AG04449 (cell line): ENCODE results near the gene SP7.
"Not testable (repeated sequence)": the region's sequence is repeated elsewhere in the genome, so short reads cannot be mapped to it uniquely, and the experiment has no call there.

ENCODE experiments used
- CTCF ChIA-PET: fragments of 350-600 bp; formaldehyde crosslinking; extraction: SDS; loops from one replicate; lab custom pipeline; 2021; ENCODE audit warnings: antibody characterized with exemption; lab: Yijun Ruan, JAX
- POLR2A ChIA-PET: fragments of 400-600, 350-600 bp; formaldehyde crosslinking; extraction: SDS; loops from one replicate; lab custom pipeline; 2020; ENCODE audit warnings: antibody characterized with exemption, inconsistent platforms; lab: Yijun Ruan, JAX
- DNase-seq: peaks from one replicate; pipeline ENCODE4 v3.0.0-alpha.2; 2010; ENCODE audit warnings: low read depth, low spot score
- H3K4me3 ChIP-seq: 2 replicates; pipeline ENCODE4 v1.5.1; 2011; ENCODE audit warnings: low read depth, mild to moderate bottlenecking, control low read depth, low read length
- TF ChIP-seq, protein P1 (sequence below): IDR thresholded peaks from one replicate; pipeline ENCODE4 v1.5.1; 2011; ENCODE audit warnings: mild to moderate bottlenecking, moderate library complexity, low read length, control low read depth, inconsistent platforms; ENCODE audit not compliant: insufficient read depth; ENCODE audit errors: missing control alignments

The SP7 gene

DNA sequence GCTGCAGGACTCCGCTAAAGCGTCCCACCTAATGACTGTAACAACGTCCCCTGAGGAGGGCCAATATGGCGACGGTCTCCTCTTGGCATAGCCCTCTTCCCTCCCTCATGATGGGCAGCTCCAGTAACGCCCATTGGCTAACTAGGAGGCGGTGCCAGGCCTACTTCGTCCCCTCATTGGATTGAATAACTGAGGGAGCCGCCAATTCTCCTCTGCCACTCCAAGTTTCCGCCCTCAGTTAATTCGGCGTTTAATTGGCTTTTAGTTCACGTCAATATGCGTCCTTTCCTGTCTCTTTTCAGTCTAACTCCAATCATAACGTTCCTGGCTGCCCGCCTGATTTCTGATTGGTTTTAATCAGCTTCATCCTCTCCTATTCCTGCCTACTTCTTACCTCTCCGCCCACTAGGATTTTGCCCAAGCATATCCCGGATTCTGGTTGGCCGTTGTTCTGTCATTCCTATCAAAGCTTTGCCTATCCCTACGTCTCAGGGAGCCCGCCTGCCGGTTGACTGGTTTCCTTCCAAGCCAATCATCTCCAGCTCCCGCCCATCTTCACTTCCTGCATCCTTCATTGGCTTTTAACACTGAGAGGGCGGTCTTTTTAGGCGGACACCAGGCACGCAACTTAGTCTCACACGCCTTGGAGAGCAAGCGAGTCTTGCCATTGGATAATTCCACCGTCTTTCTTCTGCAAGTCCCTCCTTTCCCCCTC lies 43.4 kb upstream of the SP7 start:
- CTCF ChIA-PET: interaction anchor here (1.0 to 3.0 kb wide), 5 partner anchors 17 to 58 kb away, joined by 3 to 21 read pairs (median 5); partner anchors contain the start of gene AAAS
- peak; percentile 100 for DNase-seq
- POLR2A ChIA-PET: interaction anchor here (1.0 to 1.9 kb wide), 6 partner anchors 14 to 122 kb away, joined by 3 to 5 read pairs (median 4); partner anchors contain the start of genes MYG1, PRR13 and TARBP2
- TF ChIP-seq, protein P1, sequence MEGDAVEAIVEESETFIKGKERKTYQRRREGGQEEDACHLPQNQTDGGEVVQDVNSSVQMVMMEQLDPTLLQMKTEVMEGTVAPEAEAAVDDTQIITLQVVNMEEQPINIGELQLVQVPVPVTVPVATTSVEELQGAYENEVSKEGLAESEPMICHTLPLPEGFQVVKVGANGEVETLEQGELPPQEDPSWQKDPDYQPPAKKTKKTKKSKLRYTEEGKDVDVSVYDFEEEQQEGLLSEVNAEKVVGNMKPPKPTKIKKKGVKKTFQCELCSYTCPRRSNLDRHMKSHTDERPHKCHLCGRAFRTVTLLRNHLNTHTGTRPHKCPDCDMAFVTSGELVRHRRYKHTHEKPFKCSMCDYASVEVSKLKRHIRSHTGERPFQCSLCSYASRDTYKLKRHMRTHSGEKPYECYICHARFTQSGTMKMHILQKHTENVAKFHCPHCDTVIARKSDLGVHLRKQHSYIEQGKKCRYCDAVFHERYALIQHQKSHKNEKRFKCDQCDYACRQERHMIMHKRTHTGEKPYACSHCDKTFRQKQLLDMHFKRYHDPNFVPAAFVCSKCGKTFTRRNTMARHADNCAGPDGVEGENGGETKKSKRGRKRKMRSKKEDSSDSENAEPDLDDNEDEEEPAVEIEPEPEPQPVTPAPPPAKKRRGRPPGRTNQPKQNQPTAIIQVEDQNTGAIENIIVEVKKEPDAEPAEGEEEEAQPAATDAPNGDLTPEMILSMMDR: no peak
- peak overlapping the region; percentile 63 for H3K4me3 ChIP-seq

DNA sequence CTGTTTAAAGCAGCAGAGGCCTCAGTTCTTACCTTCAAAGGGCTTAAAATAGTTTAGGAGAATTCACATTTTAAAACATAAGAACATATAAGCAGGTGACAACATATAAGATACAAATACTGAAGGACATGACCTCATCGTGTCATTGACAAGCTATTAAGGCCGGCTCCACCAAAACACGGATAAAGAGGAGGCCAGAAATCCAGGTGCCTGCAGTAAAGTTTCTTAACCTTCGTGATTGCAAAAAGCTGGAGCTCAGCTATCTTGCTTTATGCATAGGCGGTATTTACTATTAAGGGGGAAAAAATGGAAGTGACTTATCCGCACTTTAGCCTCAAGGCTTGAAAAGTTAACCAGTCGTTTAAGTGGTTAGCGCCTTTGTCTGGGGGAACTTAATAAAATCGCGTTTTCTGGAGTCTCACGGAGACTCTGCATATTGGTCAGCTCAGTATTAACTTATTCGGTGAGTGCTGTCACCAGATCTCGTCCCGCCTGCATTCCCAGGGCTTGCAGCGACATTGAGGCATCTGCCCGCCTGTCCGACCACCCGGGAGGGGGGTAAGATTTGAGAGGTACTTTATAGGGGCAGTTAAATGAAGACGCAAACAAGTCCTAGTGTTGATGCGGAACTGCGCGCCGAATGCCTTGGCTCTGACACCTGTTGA lies 42.7 kb upstream of the SP7 start:
- no peak for DNase-seq
- TF ChIP-seq, protein P1: no peak
- ChIA-PET POLR2A (interaction anchor here (0.6 to 1.9 kb wide), 6 partner anchors 35 to 122 kb away, joined by 3 to 5 read pairs (median 4); partner anchors contain the start of genes MYG1, PRR13 and TARBP2), CTCF (interaction anchor here (0.9 to 3.0 kb wide), 7 partner anchors 26 to 72 kb away, joined by 3 to 21 read pairs (median 4); no protein-coding TSS in a partner anchor)
- H3K4me3 ChIP-seq: peak overlapping the region; percentile 63

DNA sequence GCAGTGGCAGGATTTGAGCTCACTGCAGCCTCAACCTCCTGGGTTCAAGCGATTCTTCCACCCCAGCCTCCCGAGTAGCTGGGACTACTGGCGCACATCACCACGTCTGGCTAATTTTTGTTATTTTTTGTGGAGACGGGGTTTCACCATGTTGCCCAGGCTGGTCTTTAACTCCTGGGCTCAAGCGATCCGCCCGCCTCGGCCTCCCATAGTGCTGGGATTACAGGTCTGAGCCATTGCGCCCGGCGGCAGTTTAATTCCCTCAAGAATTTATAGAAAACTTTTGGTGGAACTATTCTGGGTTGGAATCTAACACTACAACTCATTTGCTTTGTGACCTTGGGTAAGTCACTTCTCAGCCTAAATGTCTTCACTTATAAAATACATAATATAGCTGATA lies 42.1 kb upstream of the SP7 start:
- no peak overlapping the region for H3K4me3 ChIP-seq
- POLR2A ChIA-PET: interaction anchor here (0.6 kb wide), 1 partner anchor 44 kb away, joined by 4 read pairs; no protein-coding TSS in a partner anchor
- CTCF ChIA-PET: interaction anchor here (0.9 to 3.0 kb wide), 5 partner anchors 26 to 73 kb away, joined by 3 to 21 read pairs (median 4); no protein-coding TSS in a partner anchor
- DNase-seq: no peak
- TF ChIP-seq, protein P1: no peak

DNA sequence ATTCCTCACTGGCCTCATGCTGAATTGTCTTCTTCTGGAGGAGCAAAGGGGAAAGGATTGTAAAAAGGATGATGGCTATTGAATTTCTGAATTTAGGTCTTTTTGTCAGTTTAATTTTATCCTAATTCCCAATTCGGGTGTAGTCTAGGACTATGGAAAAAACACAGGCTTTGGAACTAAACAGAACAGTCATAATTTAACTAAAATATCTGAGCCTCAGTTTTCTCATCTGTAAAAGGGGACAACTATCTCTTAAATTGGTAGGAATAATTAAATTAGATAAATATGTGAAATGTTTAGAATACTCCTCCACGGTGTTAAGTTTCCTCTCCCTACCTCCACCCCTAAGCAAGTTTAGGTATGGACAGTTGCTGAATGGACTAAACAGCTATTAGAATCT lies 40.6 kb upstream of the SP7 start:
- ChIA-PET CTCF (interaction anchor here (1.0 to 1.6 kb wide), 3 partner anchors 24 to 45 kb away, joined by 3 to 5 read pairs (median 4); no protein-coding TSS in a partner anchor), POLR2A (no interaction called here)
- TF ChIP-seq, protein P1: no peak
- no peak overlapping the region for H3K4me3 ChIP-seq
- no peak for DNase-seq

DNA sequence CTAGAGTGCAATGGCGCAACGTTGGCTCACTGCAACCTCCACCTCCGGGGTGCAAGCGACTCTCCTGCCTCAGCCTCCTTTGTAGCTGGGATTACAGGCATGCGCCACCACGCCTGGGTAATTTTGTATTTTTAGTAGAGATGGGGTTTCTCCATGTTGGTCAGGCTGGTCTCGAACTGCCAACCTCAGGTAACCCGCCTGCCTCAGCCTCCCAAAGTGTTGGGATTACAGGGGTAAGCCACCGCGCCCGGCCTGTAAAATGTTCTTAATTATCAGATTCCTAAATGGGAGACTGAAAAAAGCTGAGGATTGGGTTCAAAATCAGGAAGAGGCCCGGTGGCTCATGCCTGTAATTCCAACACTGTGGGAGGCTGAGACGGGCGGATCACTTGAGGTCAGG lies 38.1 kb upstream of the SP7 start:
- H3K4me3 ChIP-seq, POLR2A ChIA-PET, DNase-seq: not testable (repeated sequence)
- CTCF ChIA-PET: interaction anchor here (1.1 to 2.4 kb wide), 4 partner anchors 26 to 53 kb away, joined by 4 to 6 read pairs (median 5); partner anchors contain the start of gene AAAS

DNA sequence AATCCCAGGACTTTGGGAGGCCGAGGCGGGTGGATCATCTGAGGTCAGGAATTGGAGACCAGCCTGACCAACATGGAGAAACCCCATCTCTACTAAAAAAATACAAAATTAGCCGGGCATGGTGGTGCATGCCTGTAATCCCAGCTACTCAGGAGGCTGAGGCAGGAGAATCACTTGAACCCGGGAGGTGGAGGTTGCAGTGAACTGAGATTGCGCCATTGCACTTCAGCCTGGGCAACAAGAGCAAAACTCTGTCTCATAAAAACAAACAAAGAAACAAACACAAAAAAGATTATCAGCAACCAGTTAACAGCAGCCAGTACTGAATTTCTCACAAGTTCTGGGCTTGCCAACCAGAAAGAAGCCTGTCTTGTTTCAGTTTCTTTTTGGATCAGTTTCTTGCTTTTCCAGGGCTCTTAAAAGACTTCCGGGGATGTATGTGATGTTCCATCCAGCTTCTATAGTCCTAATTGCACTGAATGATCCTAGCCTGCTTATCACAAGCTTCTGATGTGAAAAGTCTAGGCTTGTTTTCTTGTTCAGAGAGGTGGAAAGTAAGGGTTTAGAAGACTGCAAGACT lies 37.5 kb upstream of the SP7 start:
- DNase-seq, H3K4me3 ChIP-seq, POLR2A ChIA-PET: not testable (repeated sequence)
- CTCF ChIA-PET: interaction anchor here (1.1 to 2.4 kb wide), 4 partner anchors 26 to 52 kb away, joined by 4 to 6 read pairs (median 5); partner anchors contain the start of gene AAAS
